ENCODE measurements around the gene NACC2. TPM values are rescaled to one million over a fixed set of nuclear protein-coding genes. Genes with fewer than 3 reads are reported as not detected.

The NACC2 gene
- total and polyA plus RNA-seq, 2 donors (not counting 1 experiment from before 2014, with no cell fraction given), result 12.3 to 18.2 TPM

DNA sequence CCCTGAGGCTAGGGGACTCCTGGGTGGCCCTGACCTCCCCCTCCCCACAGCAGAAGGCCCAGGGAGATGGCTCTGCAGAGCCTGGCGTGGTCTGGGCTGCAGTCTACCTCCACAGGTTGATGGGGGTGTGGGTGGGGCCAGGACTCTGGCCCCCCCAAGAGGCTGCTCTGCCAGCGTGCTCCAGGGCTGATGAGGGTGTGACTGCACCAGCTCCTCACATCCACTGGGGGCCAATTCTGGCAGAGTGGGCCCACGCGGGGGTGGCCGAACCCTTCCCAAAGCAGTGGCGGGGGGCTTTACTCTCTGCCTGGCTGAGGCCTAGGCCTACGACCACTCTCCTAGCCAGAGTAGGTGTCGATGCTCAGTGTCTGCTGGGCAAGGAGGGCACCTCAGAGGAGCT is 105.9 kb downstream of the NACC2 start:
- Histone ChIP-seq H3K4me2 (ENCODE audit: extremely low read depth, insufficient read depth, low read length) (no peak overlapping the region), H3K9me3 (ENCODE audit: control insufficient read depth, insufficient read depth, low read depth, low read length) (no peaks in the 10 kb centered on the region), H3K27ac (ENCODE audit: insufficient read depth, low read length) (no peak overlapping the region), H3K27me3 (ENCODE audit: control insufficient read depth, insufficient read depth, low read length) (no peaks in the 10 kb centered on the region), H3K4me1 (ENCODE audit: control insufficient read depth, extremely low read depth, insufficient read depth, low read length) (peaks cover 9% of the 10 kb centered on the region), H4K20me1 (ENCODE audit: control insufficient read depth, extremely low read depth, insufficient read depth, low read length) (no peaks in the 10 kb centered on the region), H3K4me3 (replicated peaks in 1 of 4; ENCODE audit: control extremely low read depth in 1 of 4, insufficient read depth in 1 of 4, low read depth in 3 of 4, low read length in 4 of 4) (no peak overlapping the region), H3K9ac (ENCODE audit: insufficient read depth, low read length) (no peak overlapping the region), H2AFZ (ENCODE audit: low read length) (no peak overlapping the region), H3K36me3 (ENCODE audit: control insufficient read depth, insufficient read depth, low read length) (no peaks in the 10 kb centered on the region), H3K79me2 (ENCODE audit: control insufficient read depth, insufficient read depth, low read length) (no peaks in the 10 kb centered on the region)
- TF ChIP-seq, protein P1, sequence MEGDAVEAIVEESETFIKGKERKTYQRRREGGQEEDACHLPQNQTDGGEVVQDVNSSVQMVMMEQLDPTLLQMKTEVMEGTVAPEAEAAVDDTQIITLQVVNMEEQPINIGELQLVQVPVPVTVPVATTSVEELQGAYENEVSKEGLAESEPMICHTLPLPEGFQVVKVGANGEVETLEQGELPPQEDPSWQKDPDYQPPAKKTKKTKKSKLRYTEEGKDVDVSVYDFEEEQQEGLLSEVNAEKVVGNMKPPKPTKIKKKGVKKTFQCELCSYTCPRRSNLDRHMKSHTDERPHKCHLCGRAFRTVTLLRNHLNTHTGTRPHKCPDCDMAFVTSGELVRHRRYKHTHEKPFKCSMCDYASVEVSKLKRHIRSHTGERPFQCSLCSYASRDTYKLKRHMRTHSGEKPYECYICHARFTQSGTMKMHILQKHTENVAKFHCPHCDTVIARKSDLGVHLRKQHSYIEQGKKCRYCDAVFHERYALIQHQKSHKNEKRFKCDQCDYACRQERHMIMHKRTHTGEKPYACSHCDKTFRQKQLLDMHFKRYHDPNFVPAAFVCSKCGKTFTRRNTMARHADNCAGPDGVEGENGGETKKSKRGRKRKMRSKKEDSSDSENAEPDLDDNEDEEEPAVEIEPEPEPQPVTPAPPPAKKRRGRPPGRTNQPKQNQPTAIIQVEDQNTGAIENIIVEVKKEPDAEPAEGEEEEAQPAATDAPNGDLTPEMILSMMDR (conservative IDR thresholded peaks at IDR 0.05 in 1 of 2, IDR thresholded peaks at IDR 0.05 in 1 of 2; ENCODE audit: low read depth in 1 of 2, low read length in 2 of 2), result no peak
- no peak for TF ChIP-seq EZH2 (IDR thresholded peaks at IDR 0.05; ENCODE audit: low read length, missing control alignments)
- no peak for DNase-seq (ENCODE audit: low read depth in 2 of 2)

DNA sequence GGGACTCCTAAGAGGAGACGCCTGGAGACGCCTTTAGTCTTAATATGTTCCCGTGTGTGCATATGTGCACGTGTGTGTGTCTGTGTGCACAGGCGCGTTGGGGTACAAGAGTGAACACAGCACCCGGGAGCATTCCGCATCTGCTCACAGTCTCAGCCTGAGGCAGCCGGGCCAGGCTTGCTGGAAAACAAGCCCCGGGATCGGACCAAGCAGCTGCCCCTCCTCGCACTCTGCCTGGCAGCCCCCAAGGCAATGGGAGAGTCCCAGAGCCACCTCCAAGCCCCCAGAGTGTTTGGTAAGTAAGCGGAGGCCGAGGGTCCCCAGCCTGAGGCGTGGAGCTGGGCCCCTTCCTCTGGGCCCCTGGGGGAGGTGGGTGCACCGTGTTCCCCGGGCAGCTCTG is 106.6 kb downstream of the NACC2 start:
- no peak overlapping the region for H3K27ac ChIP-seq (ENCODE audit: insufficient read depth, low read length)

DNA sequence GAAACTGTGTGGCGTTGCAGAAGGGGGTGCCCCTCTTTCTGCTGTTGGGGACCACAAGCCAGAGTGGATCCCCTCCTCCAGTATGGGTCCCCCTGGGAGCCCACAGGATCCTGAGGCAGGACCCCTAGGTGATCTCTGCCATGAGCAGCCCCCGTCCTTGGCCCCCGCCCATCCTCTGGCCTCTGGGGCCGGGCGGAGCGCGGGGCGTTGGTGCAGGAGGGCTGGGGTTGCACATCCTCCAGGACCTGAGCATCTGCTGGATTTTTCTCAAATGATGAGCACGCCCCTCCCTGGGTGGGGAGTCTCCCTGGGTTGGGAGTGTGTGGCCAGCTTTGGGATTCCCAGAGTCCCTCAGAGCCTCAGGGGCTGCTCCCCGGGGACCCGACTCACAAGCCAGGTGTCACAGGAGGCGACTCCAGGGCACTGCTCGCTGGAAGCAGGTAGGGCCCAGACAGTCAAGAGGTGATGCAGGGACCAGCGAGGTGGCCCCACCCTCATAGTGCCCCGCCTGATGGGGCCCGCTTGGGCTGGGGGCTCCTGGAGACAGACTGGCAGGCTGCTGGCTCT is 107.2 kb downstream of the NACC2 start:
- H3K4me3 ChIP-seq (replicated peaks in 1 of 4; ENCODE audit: control extremely low read depth in 1 of 4, insufficient read depth in 1 of 4, low read depth in 3 of 4, low read length in 4 of 4), result no peak overlapping the region
- H3K36me3 ChIP-seq (ENCODE audit: control insufficient read depth, insufficient read depth, low read length), result no peaks in the 10 kb centered on the region
- no peaks in the 10 kb centered on the region for H3K9me3 ChIP-seq (ENCODE audit: control insufficient read depth, insufficient read depth, low read depth, low read length)
- H2AFZ ChIP-seq (ENCODE audit: low read length), result no peak overlapping the region
- no peak for TF ChIP-seq EZH2 (IDR thresholded peaks at IDR 0.05; ENCODE audit: low read length, missing control alignments)
- TF ChIP-seq, protein P1 (conservative IDR thresholded peaks at IDR 0.05 in 1 of 2, IDR thresholded peaks at IDR 0.05 in 1 of 2; ENCODE audit: low read depth in 1 of 2, low read length in 2 of 2), result no peak
- H3K4me1 ChIP-seq (ENCODE audit: control insufficient read depth, extremely low read depth, insufficient read depth, low read length), result peaks cover 5% of the 10 kb centered on the region
- no peak overlapping the region for H3K9ac ChIP-seq (ENCODE audit: insufficient read depth, low read length)
- no peak overlapping the region for H3K27ac ChIP-seq (ENCODE audit: insufficient read depth, low read length)
- no peak for DNase-seq (ENCODE audit: low read depth in 2 of 2)
- no peak overlapping the region for H3K4me2 ChIP-seq (ENCODE audit: extremely low read depth, insufficient read depth, low read length)
- peaks cover 3% of the 10 kb centered on the region for H3K27me3 ChIP-seq (ENCODE audit: control insufficient read depth, insufficient read depth, low read length)
- no peaks in the 10 kb centered on the region for H3K79me2 ChIP-seq (ENCODE audit: control insufficient read depth, insufficient read depth, low read length)
- no peaks in the 10 kb centered on the region for H4K20me1 ChIP-seq (ENCODE audit: control insufficient read depth, extremely low read depth, insufficient read depth, low read length)

More for the DNA sequence above, 106.6 kb downstream of the NACC2 start:
- no peaks in the 10 kb centered on the region for H4K20me1 ChIP-seq (ENCODE audit: control insufficient read depth, extremely low read depth, insufficient read depth, low read length)
- no peak overlapping the region for H3K4me2 ChIP-seq (ENCODE audit: extremely low read depth, insufficient read depth, low read length)
- H3K9ac ChIP-seq (ENCODE audit: insufficient read depth, low read length), result no peak overlapping the region
- no peak overlapping the region for H2AFZ ChIP-seq (ENCODE audit: low read length)
- no peak for TF ChIP-seq EZH2 (IDR thresholded peaks at IDR 0.05; ENCODE audit: low read length, missing control alignments)
- TF ChIP-seq, protein P1 (conservative IDR thresholded peaks at IDR 0.05 in 1 of 2, IDR thresholded peaks at IDR 0.05 in 1 of 2; ENCODE audit: low read depth in 1 of 2, low read length in 2 of 2), result no peak
- H3K9me3 ChIP-seq (ENCODE audit: control insufficient read depth, insufficient read depth, low read depth, low read length), result no peaks in the 10 kb centered on the region
- no peak for DNase-seq (ENCODE audit: low read depth in 2 of 2)
- H3K36me3 ChIP-seq (ENCODE audit: control insufficient read depth, insufficient read depth, low read length), result no peaks in the 10 kb centered on the region
- peaks cover 3% of the 10 kb centered on the region for H3K27me3 ChIP-seq (ENCODE audit: control insufficient read depth, insufficient read depth, low read length)
- H3K79me2 ChIP-seq (ENCODE audit: control insufficient read depth, insufficient read depth, low read length), result no peaks in the 10 kb centered on the region
- no peak overlapping the region for H3K4me3 ChIP-seq (replicated peaks in 1 of 4; ENCODE audit: control extremely low read depth in 1 of 4, insufficient read depth in 1 of 4, low read depth in 3 of 4, low read length in 4 of 4)
- H3K4me1 ChIP-seq (ENCODE audit: control insufficient read depth, extremely low read depth, insufficient read depth, low read length), result peaks cover 9% of the 10 kb centered on the region

All from fibroblast of lung (primary cell).